ENCODE data around the gene MAPK8. TPM values are rescaled to one million over a fixed set of nuclear protein-coding genes. Genes with fewer than 3 reads are reported as not detected.
"Not testable (repeated sequence)": the region's sequence is repeated elsewhere in the genome, so short reads cannot be mapped to it uniquely, and the experiment has no call there.

Gene MAPK8
- total RNA-seq, 1 donor from 2014 or later: 57.1 TPM

DNA sequence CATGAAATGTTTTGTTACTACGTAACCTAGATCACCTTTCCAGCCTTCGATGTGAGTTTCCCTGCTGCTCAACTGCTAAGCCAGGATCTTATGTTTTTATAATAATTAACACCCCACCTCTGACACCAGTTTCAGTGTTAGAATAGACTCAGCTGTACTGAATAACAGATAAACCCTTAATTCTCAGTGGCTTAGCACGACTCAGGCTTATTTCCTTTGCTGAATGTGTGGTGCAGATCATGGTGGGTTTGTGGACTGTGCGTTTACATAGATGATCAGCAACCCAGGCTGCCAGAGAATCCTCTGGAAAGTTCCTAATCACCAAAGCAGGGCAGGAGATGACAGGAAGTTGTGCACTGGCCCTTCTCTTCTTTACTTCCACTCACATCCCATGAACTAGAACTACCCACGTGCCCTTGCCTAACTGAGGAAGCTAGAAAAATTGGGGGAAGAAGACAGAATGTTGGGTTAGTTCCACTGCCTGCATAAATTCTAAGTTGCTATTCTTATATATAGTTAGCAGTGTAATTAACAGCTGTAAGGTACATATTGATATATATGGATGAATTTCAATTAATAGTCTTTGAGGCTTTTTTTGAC, 111.8 kb downstream of the MAPK8 start:
- no peaks in the 10 kb centered on the region for H3K27me3 Mint-ChIP-seq (ENCODE audit: unreplicated experiment)
- DNase-seq (ENCODE audit: extremely low spot score, unreplicated experiment): no peak
- H3K36me3 Mint-ChIP-seq (ENCODE audit: unreplicated experiment): peaks cover 11% of the 10 kb centered on the region
- peaks cover 16% of the 10 kb centered on the region for H3K4me1 Mint-ChIP-seq (ENCODE audit: unreplicated experiment)
- TF ChIP-seq, protein P1, sequence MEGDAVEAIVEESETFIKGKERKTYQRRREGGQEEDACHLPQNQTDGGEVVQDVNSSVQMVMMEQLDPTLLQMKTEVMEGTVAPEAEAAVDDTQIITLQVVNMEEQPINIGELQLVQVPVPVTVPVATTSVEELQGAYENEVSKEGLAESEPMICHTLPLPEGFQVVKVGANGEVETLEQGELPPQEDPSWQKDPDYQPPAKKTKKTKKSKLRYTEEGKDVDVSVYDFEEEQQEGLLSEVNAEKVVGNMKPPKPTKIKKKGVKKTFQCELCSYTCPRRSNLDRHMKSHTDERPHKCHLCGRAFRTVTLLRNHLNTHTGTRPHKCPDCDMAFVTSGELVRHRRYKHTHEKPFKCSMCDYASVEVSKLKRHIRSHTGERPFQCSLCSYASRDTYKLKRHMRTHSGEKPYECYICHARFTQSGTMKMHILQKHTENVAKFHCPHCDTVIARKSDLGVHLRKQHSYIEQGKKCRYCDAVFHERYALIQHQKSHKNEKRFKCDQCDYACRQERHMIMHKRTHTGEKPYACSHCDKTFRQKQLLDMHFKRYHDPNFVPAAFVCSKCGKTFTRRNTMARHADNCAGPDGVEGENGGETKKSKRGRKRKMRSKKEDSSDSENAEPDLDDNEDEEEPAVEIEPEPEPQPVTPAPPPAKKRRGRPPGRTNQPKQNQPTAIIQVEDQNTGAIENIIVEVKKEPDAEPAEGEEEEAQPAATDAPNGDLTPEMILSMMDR (IDR thresholded peaks at IDR 0.05): no peak
- H3K27ac Mint-ChIP-seq (ENCODE audit: unreplicated experiment): no peak overlapping the region
- H3K9me3 Mint-ChIP-seq (ENCODE audit: unreplicated experiment): peaks cover 1% of the 10 kb centered on the region
- no peak overlapping the region for H3K4me3 Mint-ChIP-seq (ENCODE audit: unreplicated experiment)

DNA sequence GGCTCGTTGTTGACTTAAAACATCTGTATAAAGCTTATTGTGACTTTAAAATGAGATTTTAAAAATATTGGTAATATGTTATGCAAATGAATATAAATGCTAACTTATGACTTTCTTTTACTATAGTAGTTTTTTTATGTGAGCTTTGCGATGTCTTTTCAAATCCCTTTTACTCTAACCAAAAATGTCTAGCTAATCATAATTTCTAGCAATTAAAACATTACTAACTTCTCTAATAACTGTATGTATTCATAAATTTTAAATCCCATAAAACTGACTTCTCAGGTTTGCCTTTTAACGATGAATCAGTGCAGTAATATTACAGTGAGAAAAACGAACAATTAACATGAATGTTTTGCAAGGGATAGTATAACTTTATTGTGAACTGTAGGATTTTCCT, 113.2 kb downstream of the MAPK8 start:
- H3K27ac Mint-ChIP-seq (ENCODE audit: unreplicated experiment): no peak overlapping the region
- TF ChIP-seq, protein P1 (IDR thresholded peaks at IDR 0.05): no peak
- H3K4me1 Mint-ChIP-seq (ENCODE audit: unreplicated experiment): peaks cover 12% of the 10 kb centered on the region
- DNase-seq (ENCODE audit: extremely low spot score, unreplicated experiment): no peak
- no peak overlapping the region for H3K4me3 Mint-ChIP-seq (ENCODE audit: unreplicated experiment)
- no peaks in the 10 kb centered on the region for H3K9me3 Mint-ChIP-seq (ENCODE audit: unreplicated experiment)
- H3K27me3 Mint-ChIP-seq (ENCODE audit: unreplicated experiment): no peaks in the 10 kb centered on the region
- H3K36me3 Mint-ChIP-seq (ENCODE audit: unreplicated experiment): peaks cover 5% of the 10 kb centered on the region

DNA sequence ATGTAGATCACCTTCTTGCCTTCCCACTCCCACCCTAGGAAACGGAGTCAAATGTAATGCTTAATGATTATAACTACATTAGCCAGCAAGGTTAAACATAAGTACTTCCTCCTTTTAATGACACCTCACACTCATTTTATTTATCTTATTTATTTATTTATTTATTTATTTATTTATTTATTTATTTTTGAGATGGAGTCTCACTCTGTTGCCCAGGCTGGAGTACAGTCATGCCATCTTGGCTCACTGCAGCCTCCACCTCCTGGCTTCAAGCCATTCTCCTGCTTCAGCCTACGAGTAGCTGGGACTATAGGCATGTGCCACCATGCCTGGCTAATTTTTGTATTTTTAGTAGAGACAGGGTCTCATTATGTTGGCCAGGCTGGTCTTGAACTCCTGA, 115.4 kb downstream of the MAPK8 start:
- H3K36me3 Mint-ChIP-seq (ENCODE audit: unreplicated experiment); H3K4me1 Mint-ChIP-seq (ENCODE audit: unreplicated experiment); H3K4me3 Mint-ChIP-seq (ENCODE audit: unreplicated experiment); H3K9me3 Mint-ChIP-seq (ENCODE audit: unreplicated experiment); H3K27ac Mint-ChIP-seq (ENCODE audit: unreplicated experiment); H3K27me3 Mint-ChIP-seq (ENCODE audit: unreplicated experiment); DNase-seq (ENCODE audit: extremely low spot score, unreplicated experiment): not testable (repeated sequence)

DNA sequence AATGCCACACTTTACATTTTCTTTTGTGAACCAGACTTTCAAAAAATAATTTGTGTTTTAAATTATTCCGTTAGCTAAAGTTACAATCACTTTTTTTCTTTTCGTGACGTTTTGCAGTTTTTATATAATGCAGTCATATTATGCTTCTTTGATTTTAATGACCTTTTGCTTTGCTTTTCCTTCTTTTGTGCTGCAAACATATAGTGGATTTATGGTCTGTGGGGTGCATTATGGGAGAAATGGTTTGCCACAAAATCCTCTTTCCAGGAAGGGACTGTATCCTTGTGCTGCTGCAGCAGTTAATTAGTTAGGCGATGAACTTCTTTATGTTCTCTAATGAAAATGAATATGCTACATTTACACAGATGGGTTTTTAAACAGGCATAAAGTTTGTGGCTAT, 117.4 kb downstream of the MAPK8 start:
- TF ChIP-seq, protein P1 (IDR thresholded peaks at IDR 0.05): no peak
- Mint-ChIP-seq H3K4me3 (ENCODE audit: unreplicated experiment) (no peak overlapping the region), H3K4me1 (ENCODE audit: unreplicated experiment) (no peaks in the 10 kb centered on the region), H3K9me3 (ENCODE audit: unreplicated experiment) (no peaks in the 10 kb centered on the region), H3K36me3 (ENCODE audit: unreplicated experiment) (peaks cover 16% of the 10 kb centered on the region), H3K27ac (ENCODE audit: unreplicated experiment) (no peak overlapping the region), H3K27me3 (ENCODE audit: unreplicated experiment) (no peaks in the 10 kb centered on the region)
- DNase-seq (ENCODE audit: extremely low spot score, unreplicated experiment): no peak

DNA sequence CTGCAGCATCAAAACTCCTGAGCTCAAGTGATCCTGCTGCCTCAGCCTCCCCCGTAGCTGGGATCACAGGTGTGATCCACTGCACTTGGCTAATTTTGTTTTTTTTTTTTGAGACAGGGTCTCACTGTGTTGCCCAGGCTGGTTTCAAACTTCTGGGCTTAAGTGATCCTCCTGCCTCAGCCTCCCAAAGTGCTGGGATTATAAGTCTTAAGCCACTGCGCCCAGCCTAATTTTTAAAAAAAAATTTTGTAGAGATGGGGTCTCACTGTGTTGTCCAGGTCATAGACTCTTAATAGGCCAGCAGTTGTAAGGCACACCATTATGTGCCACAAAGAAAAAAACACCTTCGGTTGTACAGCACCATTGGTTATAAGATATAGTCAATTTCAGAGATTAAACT, 122.4 kb downstream of the MAPK8 start:
- Mint-ChIP-seq H3K27ac (ENCODE audit: unreplicated experiment) (no peak overlapping the region), H3K36me3 (ENCODE audit: unreplicated experiment) (peaks cover 30% of the 10 kb centered on the region), H3K4me3 (ENCODE audit: unreplicated experiment) (no peak overlapping the region), H3K4me1 (ENCODE audit: unreplicated experiment) (no peaks in the 10 kb centered on the region), H3K27me3 (ENCODE audit: unreplicated experiment) (no peaks in the 10 kb centered on the region), H3K9me3 (ENCODE audit: unreplicated experiment) (no peaks in the 10 kb centered on the region)
- DNase-seq (ENCODE audit: extremely low spot score, unreplicated experiment): no peak
- TF ChIP-seq, protein P1 (IDR thresholded peaks at IDR 0.05): no peak

DNA sequence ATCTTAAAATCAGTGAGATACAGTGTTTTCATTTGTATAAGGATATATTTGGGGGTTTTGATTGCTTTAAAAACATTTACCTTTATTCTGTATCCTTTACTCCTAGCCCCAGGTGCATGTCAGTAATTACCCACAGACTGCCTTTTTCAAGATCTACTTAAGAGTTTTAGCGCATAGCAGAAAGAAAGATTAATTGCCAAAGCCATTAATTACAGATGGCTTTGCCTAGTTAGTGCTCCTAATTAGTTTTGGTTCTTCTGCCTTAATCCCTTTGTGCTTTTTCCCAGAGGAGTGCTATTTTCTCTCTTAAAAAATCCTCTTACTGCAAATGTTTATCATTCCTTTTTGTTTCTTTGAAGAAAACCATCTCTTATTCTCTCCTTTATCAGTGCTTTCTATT, 122.8 kb downstream of the MAPK8 start:
- Mint-ChIP-seq H3K27ac (ENCODE audit: unreplicated experiment) (no peak overlapping the region), H3K27me3 (ENCODE audit: unreplicated experiment) (no peaks in the 10 kb centered on the region)

More for the DNA sequence above, 122.8 kb downstream of the MAPK8 start:
- Mint-ChIP-seq H3K36me3 (ENCODE audit: unreplicated experiment) (peaks cover 32% of the 10 kb centered on the region), H3K9me3 (ENCODE audit: unreplicated experiment) (no peaks in the 10 kb centered on the region), H3K4me3 (ENCODE audit: unreplicated experiment) (no peak overlapping the region), H3K4me1 (ENCODE audit: unreplicated experiment) (no peaks in the 10 kb centered on the region)
- no peak for DNase-seq (ENCODE audit: extremely low spot score, unreplicated experiment)
- TF ChIP-seq, protein P1 (IDR thresholded peaks at IDR 0.05): no peak
